Renal cortical epithelial cell (primary cell): Measurements from ENCODE around the gene TCP11X2. TPM values are rescaled to one million over a fixed set of nuclear protein-coding genes. Genes with fewer than 3 reads are reported as not detected.
"Not testable (repeated sequence)": the region's sequence is repeated elsewhere in the genome, so short reads cannot be mapped to it uniquely, and the experiment has no call there.

Source experiments
- DNase-seq: peaks from one replicate; pipeline ENCODE4 v3.0.0-alpha.2; 2011; ENCODE audit warnings: low read depth
- total RNA-seq: library from RNA; depleted of rRNA; stranded (reverse); fragments of >200 nt; gene quantifications from 2 replicates; pipeline ENCODE4 v1.2.3, GENCODE V29; 2014

TCP11X2 gene
- not detected in 2 replicates for total RNA-seq

GRCh38 chrX:102471762-102472220, at the start of gene TCP11X2:
Gene TCP11X2, minus strand, starts transcription at chrX:102471812.
- DNase-seq, result not testable (repeated sequence)

- peak; percentile 4 for DNase-seq
Observed at GRCh38 chrX:102517326-102517725, 45.7 kb upstream of the TCP11X2 start.

- peak; percentile 3 for DNase-seq
Observed at GRCh38 chrX:102515975-102516941, 44.6 kb upstream of the TCP11X2 start, which contains the start of gene TMSB15A. Gene TMSB15A, minus strand, starts transcription at chrX:102516739.

- DNase-seq, result no peak
Observed at GRCh38 chrX:102514536-102514935, 42.9 kb upstream of the TCP11X2 start.

- no peak for DNase-seq
Observed at GRCh38 chrX:102498732-102499131, 27.1 kb upstream of the TCP11X2 start.

GRCh38 chrX:102491766-102492165, 20.2 kb upstream of the TCP11X2 start:
- no peak for DNase-seq

GRCh38 chrX:102478765-102479164, 7.2 kb upstream of the TCP11X2 start:
- DNase-seq, result not testable (repeated sequence)

GRCh38 chrX:102470215-102470614, 1.4 kb downstream of the TCP11X2 start:
- DNase-seq, result not testable (repeated sequence)

GRCh38 chrX:102458615-102459014, 13.0 kb downstream of the TCP11X2 start:
- not testable (repeated sequence) for DNase-seq

GRCh38 chrX:102439908-102440307, 31.7 kb downstream of the TCP11X2 start, which contains the start of gene NXF2B:
Gene NXF2B, minus strand, starts transcription at chrX:102440008. Its CDS starts 59,972 bp downstream, at chrX:102380036.
- not testable (repeated sequence) for DNase-seq

- not testable (repeated sequence) for DNase-seq
Observed at GRCh38 chrX:102414493-102414892, 57.1 kb downstream of the TCP11X2 start.

Other genes with a start within 250 kb of the TCP11X2 start
- gene NXF2, start 224.6 kb downstream of the TCP11X2 start, total RNA-seq, result not detected in 2 replicates
- not detected in 2 replicates for gene NXF2B, start 31.8 kb downstream of the TCP11X2 start, total RNA-seq
- 0.15 and 0.69 TPM in 2 replicates for gene TMSB15A, start 44.9 kb upstream of the TCP11X2 start, total RNA-seq
- 17.0 and 19.9 TPM in 2 replicates for gene ARMCX5, start 127.7 kb upstream of the TCP11X2 start, total RNA-seq
- gene GPRASP1, start 179.7 kb upstream of the TCP11X2 start, total RNA-seq, result 0.35 and 2.5 TPM in 2 replicates
- gene GPRASP2, start 240.6 kb upstream of the TCP11X2 start, total RNA-seq, result 11.5 and 13.2 TPM in 2 replicates
- gene GPRASP3, start 248.9 kb upstream of the TCP11X2 start, total RNA-seq, result 0.87 and 4.8 TPM in 2 replicates